ENCODE data around the gene FARP2. TPM values are rescaled to one million over a fixed set of nuclear protein-coding genes. Genes with fewer than 3 reads are reported as not detected.
"Not testable (repeated sequence)": the region's sequence is repeated elsewhere in the genome, so short reads cannot be mapped to it uniquely, and the experiment has no call there.

Gene FARP2
- total and polyA plus RNA-seq, 4 donors: 5.8 to 30.9 (median 14.3) TPM

GRCh38 chr2:241318830-241319229 lies 37.3 kb upstream of the FARP2 start:
- not testable (repeated sequence) for H3K9ac ChIP-seq (ENCODE audit: low read depth in 1 of 2, low read length in 2 of 2); H3K9me3 ChIP-seq (ENCODE audit: control insufficient read depth in 4 of 4, low read length in 3 of 4); DNase-seq (ENCODE audit: low spot score); H3K27ac ChIP-seq (ENCODE audit: low read depth in 1 of 2, low read length in 2 of 2); H3K36me3 ChIP-seq (ENCODE audit: control insufficient read depth in 4 of 4, insufficient read depth in 3 of 4, low read depth in 1 of 4, low read length in 3 of 4); H3K4me3 ChIP-seq (ENCODE audit: low read depth in 1 of 3, low read length in 3 of 3); H3K27me3 ChIP-seq (ENCODE audit: control insufficient read depth in 4 of 4, insufficient read depth in 4 of 4, low read length in 3 of 4)
- 83% methylated on average over 6 of the region's 6 CpGs for WGBS
- H3K4me1 ChIP-seq (ENCODE audit: control insufficient read depth in 4 of 4, insufficient read depth in 4 of 4, low read length in 3 of 4): peaks cover 12 to 48% (median 46%) of the 10 kb centered on the region in 4 donors

GRCh38 chr2:241320394-241320793 lies 35.7 kb upstream of the FARP2 start:
- Histone ChIP-seq H3K4me1 (ENCODE audit: control insufficient read depth in 4 of 4, insufficient read depth in 4 of 4, low read length in 3 of 4) (peaks cover 14 to 43% (median 40%) of the 10 kb centered on the region in 4 donors), H3K27ac (ENCODE audit: low read depth in 1 of 2, low read length in 2 of 2) (no peak overlapping the region), H3K27me3 (ENCODE audit: control insufficient read depth in 4 of 4, insufficient read depth in 4 of 4, low read length in 3 of 4) (no peaks in the 10 kb centered on the region), H3K9ac (ENCODE audit: low read depth in 1 of 2, low read length in 2 of 2) (no peak overlapping the region), H3K36me3 (ENCODE audit: control insufficient read depth in 4 of 4, insufficient read depth in 3 of 4, low read depth in 1 of 4, low read length in 3 of 4) (no peaks in the 10 kb centered on the region), H3K4me3 (ENCODE audit: low read depth in 1 of 3, low read length in 3 of 3) (no peak overlapping the region), H3K9me3 (ENCODE audit: control insufficient read depth in 4 of 4, low read length in 3 of 4) (no peaks in the 10 kb centered on the region)
- no peak for TF ChIP-seq SP1 (IDR thresholded peaks at IDR 0.05)
- TF ChIP-seq NR2F2 (IDR thresholded peaks at IDR 0.05): no peak
- TF ChIP-seq RAD21 (IDR thresholded peaks at IDR 0.05): no peak
- TF ChIP-seq HNF4A (conservative IDR thresholded peaks at IDR 0.05): no peak
- TF ChIP-seq ATF3 (IDR thresholded peaks at IDR 0.05): no peak
- TF ChIP-seq YY1 (IDR thresholded peaks at IDR 0.05): no peak
- TF ChIP-seq FOXA2 (IDR thresholded peaks at IDR 0.05): no peak
- no peak for TF ChIP-seq REST (IDR thresholded peaks at IDR 0.05)
- no peak for TF ChIP-seq TAF1 (conservative IDR thresholded peaks at IDR 0.05)
- no peak for TF ChIP-seq FOXA1 (IDR thresholded peaks at IDR 0.05)
- TF ChIP-seq RXRA (IDR thresholded peaks at IDR 0.05): no peak
- DNase-seq (ENCODE audit: low spot score): no peak
- WGBS: 92% methylated on average over 8 of the region's 8 CpGs

- 19% methylated on average over 1 of the region's 1 CpG for WGBS
- Histone ChIP-seq H3K9me3 (ENCODE audit: control insufficient read depth in 4 of 4, low read length in 3 of 4) (no peaks in the 10 kb centered on the region), H3K36me3 (ENCODE audit: control insufficient read depth in 4 of 4, insufficient read depth in 3 of 4, low read depth in 1 of 4, low read length in 3 of 4) (no peaks in the 10 kb centered on the region), H3K9ac (ENCODE audit: low read depth in 1 of 2, low read length in 2 of 2) (no peak overlapping the region), H3K4me1 (ENCODE audit: control insufficient read depth in 4 of 4, insufficient read depth in 4 of 4, low read length in 3 of 4) (peaks cover 14 to 43% (median 40%) of the 10 kb centered on the region in 4 donors), H3K27ac (ENCODE audit: low read depth in 1 of 2, low read length in 2 of 2) (no peak overlapping the region), H3K4me3 (ENCODE audit: low read depth in 1 of 3, low read length in 3 of 3) (no peak overlapping the region), H3K27me3 (ENCODE audit: control insufficient read depth in 4 of 4, insufficient read depth in 4 of 4, low read length in 3 of 4) (no peaks in the 10 kb centered on the region)
- TF ChIP-seq ATF3 (IDR thresholded peaks at IDR 0.05): no peak
- no peak for TF ChIP-seq NR2F2 (IDR thresholded peaks at IDR 0.05)
- no peak for TF ChIP-seq EGR1 (IDR thresholded peaks at IDR 0.05; ENCODE audit: low read depth in 2 of 2)
- no peak for TF ChIP-seq ZBTB33 (IDR thresholded peaks at IDR 0.05)
- TF ChIP-seq REST (IDR thresholded peaks at IDR 0.05): no peak
- TF ChIP-seq YY1 (IDR thresholded peaks at IDR 0.05): no peak
- no peak for TF ChIP-seq RAD21 (IDR thresholded peaks at IDR 0.05)
- TF ChIP-seq RXRA (IDR thresholded peaks at IDR 0.05): no peak
- TF ChIP-seq TAF1 (conservative IDR thresholded peaks at IDR 0.05): no peak
- no peak for TF ChIP-seq SP1 (IDR thresholded peaks at IDR 0.05)
- no peak for TF ChIP-seq GABPA (IDR thresholded peaks at IDR 0.05 in 1 of 2, conservative IDR thresholded peaks at IDR 0.05 in 1 of 2)
- TF ChIP-seq FOXA2 (IDR thresholded peaks at IDR 0.05): no peak
- DNase-seq (ENCODE audit: low spot score): no peak
Observed at GRCh38 chr2:241321033-241321432, 35.1 kb upstream of the FARP2 start.

Measured in liver (tissue), 9 donors.